ENCODE data around the gene FAF2. TPM values are rescaled to one million over a fixed set of nuclear protein-coding genes. Genes with fewer than 3 reads are reported as not detected.

The FAF2 gene
- total and polyA plus RNA-seq, 11 donors = 6.6 to 20.8 (median 13.6) TPM

- 30 to 53% (median 45%) methylated on average over 2 of the region's 2 CpGs for WGBS, 4 donors
- ATAC-seq (peak; percentile 21 to 64 (median 40)), DNase-seq (peak in 2 of 5 donors; percentile 67 to 76)
- no peaks in the 10 kb centered on the region for H3K9me3 ChIP-seq
- TF ChIP-seq POLR2A (IDR thresholded peaks at IDR 0.05) (no peak), CTCF (IDR thresholded peaks at IDR 0.05) (no peak)
- peak overlapping the region in 8 of 12 donors; percentile 27 to 72 (median 62) for H3K27ac ChIP-seq
- intact Hi-C loops (cut with DNase I) = loop anchor here in 4 of 10 donors (10.0 kb wide), 3 partner anchors 122 to 242 kb away; partner anchors contain the start of genes CDHR2 (in 2 of the 4) and RNF44 (in 1 of the 4)
- peaks cover 10 to 70% (median 42%) of the 10 kb centered on the region in 12 donors for H3K4me1 ChIP-seq
- H3K4me3 ChIP-seq = no peak overlapping the region
- no peaks in the 10 kb centered on the region for H3K27me3 ChIP-seq
- H3K36me3 ChIP-seq = peaks cover 0 to 27% (median 21%) of the 10 kb centered on the region in 9 donors
Measured at GRCh38 chr5:176413255-176413565, 35.0 kb upstream of the FAF2 start.

- intact Hi-C loops (cut with DNase I) = loop anchor here in 4 of 10 donors (10.0 kb wide), 3 partner anchors 121 to 241 kb away; partner anchors contain the start of genes CDHR2 (in 2 of the 4) and RNF44 (in 1 of the 4)
- ATAC-seq = no peak
- Histone ChIP-seq H3K27me3 (no peaks in the 10 kb centered on the region), H3K4me1 (peaks cover 10 to 65% (median 42%) of the 10 kb centered on the region in 12 donors), H3K27ac (peak overlapping the region in 9 of 12 donors; percentile 9 to 72 (median 56)), H3K9me3 (no peaks in the 10 kb centered on the region), H3K36me3 (peaks cover 0 to 22% (median 16%) of the 10 kb centered on the region in 9 donors), H3K4me3 (peak overlapping the region in 1 of 12 donors; percentile 99)
- no peak for TF ChIP-seq CTCF (IDR thresholded peaks at IDR 0.05)
- TF ChIP-seq POLR2A (IDR thresholded peaks at IDR 0.05) = no peak
- no peak for DNase-seq
- WGBS, 4 donors = 76 to 100% (median 83%) methylated on average over 1 to 7 of the region's 7 CpGs
Measured at GRCh38 chr5:176413709-176414191, 34.4 kb upstream of the FAF2 start.

GRCh38 chr5:176414704-176415103 is 33.5 kb upstream of the FAF2 start:
- Histone ChIP-seq H3K27ac (peak overlapping the region in 4 of 12 donors; percentile 95 to 97 (median 96)), H3K4me3 (peak overlapping the region in 8 of 12 donors; percentile 69 to 100 (median 88))
- 64 to 78% (median 72%) methylated on average over 3 of the region's 3 CpGs for WGBS, 4 donors

More at GRCh38 chr5:176414704-176415103, 33.5 kb upstream of the FAF2 start:
- peaks cover 0 to 13% (median 8%) of the 10 kb centered on the region in 9 donors for H3K36me3 ChIP-seq
- DNase-seq (no peak), ATAC-seq (no peak)
- peaks cover 10 to 63% (median 42%) of the 10 kb centered on the region in 12 donors for H3K4me1 ChIP-seq
- intact Hi-C loops (cut with DNase I) = loop anchor here in 7 of 10 donors (5.0 to 10.0 kb wide), 7 partner anchors 47 to 240 kb away; partner anchors contain the start of genes CDHR2 (in 2 of the 7), RNF44 (in 2 of the 7), ARL10 (in 1 of the 7) and KIAA1191 (in 1 of the 7)
- H3K27me3 ChIP-seq = no peaks in the 10 kb centered on the region
- no peaks in the 10 kb centered on the region for H3K9me3 ChIP-seq
- no peak for TF ChIP-seq POLR2A (IDR thresholded peaks at IDR 0.05)
- TF ChIP-seq CTCF (IDR thresholded peaks at IDR 0.05) = no peak
